BJ (cell line): ENCODE data around the gene TMC4. TPM values are rescaled to one million over a fixed set of nuclear protein-coding genes. Genes with fewer than 3 reads are reported as not detected.

Experiments
- CTCF ChIA-PET: fragments of 350-600 bp; formaldehyde crosslinking; extraction: SDS; loops from one replicate; lab custom pipeline; 2021; ENCODE audit warnings: antibody characterized with exemption, inconsistent platforms; lab: Yijun Ruan, JAX
- POLR2A ChIA-PET: fragments of 300-600 bp; sonication (Branson Sonifier 250); formaldehyde crosslinking; extraction: SDS; loops from one replicate; lab custom pipeline; 2021; ENCODE audit warnings: antibody characterized with exemption; lab: Charles Lee
- DNase-seq: peaks from one replicate; pipeline ENCODE4 v3.0.0-alpha.2; 2011; ENCODE audit warnings: low read depth
- H3K27me3 ChIP-seq: 2 replicates; pipeline ENCODE4 v1.6.0; 2011; ENCODE audit warnings: low read length; ENCODE audit not compliant: control insufficient read depth, insufficient read depth
- H3K36me3 ChIP-seq: 2 replicates; pipeline ENCODE4 v1.5.1; 2011; ENCODE audit warnings: low read length; ENCODE audit not compliant: control insufficient read depth, insufficient read depth
- H3K4me3 ChIP-seq: 2 replicates; pipeline ENCODE4 v1.5.1; 2011; ENCODE audit warnings: low read depth, mild to moderate bottlenecking, control low read depth, low read length
- polyA plus RNA-seq: library from polyadenylated mRNA; depleted of rRNA; stranded (reverse); fragments of >200 nt; gene quantifications from 2 replicates; pipeline ENCODE4 v1.2.3, GENCODE V29; 2011
- TF ChIP-seq, protein P1 (sequence below): IDR thresholded peaks from 2 replicates; pipeline ENCODE4 v1.5.1; 2011; ENCODE audit warnings: low read depth, mild to moderate bottlenecking, control low read depth, inconsistent platforms, low read length, moderate library complexity; ENCODE audit not compliant: insufficient read depth

The TMC4 gene
- polyA plus RNA-seq, 1 experiment, result 0.55 TPM

DNA sequence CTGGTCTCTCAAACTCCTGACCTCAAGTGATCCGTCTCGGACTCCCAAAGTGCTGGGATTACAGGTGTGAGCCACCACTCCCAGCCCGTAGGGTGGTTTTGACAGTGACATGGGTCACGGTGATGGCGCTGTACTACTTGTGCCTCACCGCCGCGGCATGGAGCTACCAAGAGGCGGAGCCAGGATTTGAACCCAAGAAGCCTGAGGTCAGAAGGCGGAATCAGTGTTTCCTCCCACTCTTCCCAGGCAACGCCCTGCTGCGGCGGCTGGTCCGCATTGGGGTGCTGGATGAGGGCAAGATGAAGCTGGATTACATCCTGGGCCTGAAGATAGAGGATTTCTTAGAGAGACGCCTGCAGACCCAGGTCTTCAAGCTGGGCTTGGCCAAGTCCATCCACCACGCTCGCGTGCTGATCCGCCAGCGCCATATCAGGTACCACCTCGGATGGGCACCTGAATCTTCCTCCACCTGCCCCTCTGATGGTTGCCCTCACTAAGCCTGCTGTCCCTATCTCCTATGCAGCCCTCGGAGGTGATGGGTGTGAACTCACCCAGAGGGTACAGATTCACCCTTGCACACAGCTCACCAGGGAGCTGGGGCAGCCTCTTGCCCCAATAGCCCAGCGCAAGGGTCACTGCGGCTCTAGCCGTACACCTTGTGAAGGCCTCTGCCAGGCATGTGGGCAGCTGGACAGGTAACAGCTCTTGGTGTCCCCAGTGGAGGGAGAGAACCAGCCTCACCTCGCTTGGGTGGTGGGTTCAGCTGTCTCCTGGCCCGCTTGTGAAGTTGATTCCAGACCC is 33.3 kb upstream of the TMC4 start:
- TF ChIP-seq, protein P1, sequence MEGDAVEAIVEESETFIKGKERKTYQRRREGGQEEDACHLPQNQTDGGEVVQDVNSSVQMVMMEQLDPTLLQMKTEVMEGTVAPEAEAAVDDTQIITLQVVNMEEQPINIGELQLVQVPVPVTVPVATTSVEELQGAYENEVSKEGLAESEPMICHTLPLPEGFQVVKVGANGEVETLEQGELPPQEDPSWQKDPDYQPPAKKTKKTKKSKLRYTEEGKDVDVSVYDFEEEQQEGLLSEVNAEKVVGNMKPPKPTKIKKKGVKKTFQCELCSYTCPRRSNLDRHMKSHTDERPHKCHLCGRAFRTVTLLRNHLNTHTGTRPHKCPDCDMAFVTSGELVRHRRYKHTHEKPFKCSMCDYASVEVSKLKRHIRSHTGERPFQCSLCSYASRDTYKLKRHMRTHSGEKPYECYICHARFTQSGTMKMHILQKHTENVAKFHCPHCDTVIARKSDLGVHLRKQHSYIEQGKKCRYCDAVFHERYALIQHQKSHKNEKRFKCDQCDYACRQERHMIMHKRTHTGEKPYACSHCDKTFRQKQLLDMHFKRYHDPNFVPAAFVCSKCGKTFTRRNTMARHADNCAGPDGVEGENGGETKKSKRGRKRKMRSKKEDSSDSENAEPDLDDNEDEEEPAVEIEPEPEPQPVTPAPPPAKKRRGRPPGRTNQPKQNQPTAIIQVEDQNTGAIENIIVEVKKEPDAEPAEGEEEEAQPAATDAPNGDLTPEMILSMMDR, result no peak
- Histone ChIP-seq H3K36me3 (peaks cover 34% of the 10 kb centered on the region), H3K27me3 (no peaks in the 10 kb centered on the region), H3K4me3 (no peak overlapping the region)
- CTCF ChIA-PET, result interaction anchor here (1.2 kb wide), 1 partner anchor 10 kb away, joined by 5 read pairs; no protein-coding TSS in a partner anchor
- POLR2A ChIA-PET, result no interaction called here
- DNase-seq, result no peak

- no peaks in the 10 kb centered on the region for H3K27me3 ChIP-seq
- H3K4me3 ChIP-seq, result no peak overlapping the region
- H3K36me3 ChIP-seq, result peaks cover 35% of the 10 kb centered on the region
- CTCF ChIA-PET, result interaction anchor here (0.8 kb wide), 1 partner anchor 9 kb away, joined by 3 read pairs; no protein-coding TSS in a partner anchor
- TF ChIP-seq, protein P1, result no peak
- no peak for DNase-seq
- POLR2A ChIA-PET, result interaction anchor here (0.5 kb wide), 1 partner anchor 14 kb away, joined by 3 read pairs; the partner anchor contains the start of gene TSEN34
These were observed 32.0 kb upstream of the TMC4 start for GRCh38 chr19:54204767-54205468.

DNA sequence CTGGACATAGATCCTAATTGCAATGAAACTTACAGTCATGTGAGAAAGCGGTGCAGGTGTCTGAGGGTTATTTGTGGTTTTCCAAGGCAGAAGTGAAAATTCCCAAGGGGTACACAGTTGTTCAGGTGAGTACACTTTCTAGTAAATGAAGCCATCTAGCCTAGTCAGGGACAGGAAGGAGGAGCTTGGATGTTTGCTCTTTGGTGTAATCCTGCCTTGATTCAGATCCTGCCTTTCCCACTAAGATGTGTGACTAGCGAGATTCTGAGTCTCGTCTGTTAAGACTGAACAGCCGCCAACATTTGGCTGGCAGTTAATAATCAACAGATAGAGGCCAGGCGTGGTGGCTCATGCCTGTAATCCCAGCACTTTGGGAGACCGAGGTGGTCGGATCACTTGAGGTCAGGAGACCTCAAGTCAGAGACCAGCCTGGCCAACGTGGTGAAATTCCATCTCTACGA is 30.2 kb upstream of the TMC4 start:
- TF ChIP-seq, protein P1, result no peak
- ChIA-PET CTCF (no interaction called here), POLR2A (interaction anchor here (1.0 kb wide), 1 partner anchor 14 kb away, joined by 5 read pairs; the partner anchor contains the start of gene MBOAT7)
- H3K4me3 ChIP-seq, result no peak overlapping the region
- DNase-seq, result no peak
- no peaks in the 10 kb centered on the region for H3K27me3 ChIP-seq
- H3K36me3 ChIP-seq, result peaks cover 30% of the 10 kb centered on the region

DNA sequence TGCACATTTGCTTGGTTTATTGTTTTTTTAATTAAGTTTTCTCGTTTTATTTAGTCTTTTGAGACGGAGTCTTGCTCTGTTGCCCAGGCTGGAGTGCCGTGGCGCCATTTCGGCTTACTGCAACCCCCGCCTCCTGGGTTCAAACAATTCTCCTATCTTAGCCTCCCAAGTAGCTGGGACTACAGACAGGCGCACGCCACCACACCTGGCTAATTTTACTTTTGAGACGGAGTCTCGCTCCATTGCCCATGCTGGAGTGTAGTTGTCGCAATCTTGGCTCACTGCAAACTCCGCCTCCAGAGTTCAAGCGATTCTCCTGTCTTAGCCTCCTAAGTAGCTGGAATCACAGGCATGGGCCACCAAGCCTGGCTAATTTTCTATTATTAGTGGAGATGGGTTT is 29.0 kb upstream of the TMC4 start:
- H3K4me3 ChIP-seq, result peak overlapping the region; percentile 68
- POLR2A ChIA-PET, result interaction anchor here (1.0 kb wide), 1 partner anchor 13 kb away, joined by 5 read pairs; the partner anchor contains the start of gene MBOAT7
- no peak for DNase-seq
- TF ChIP-seq, protein P1, result no peak
- H3K36me3 ChIP-seq, result peaks cover 28% of the 10 kb centered on the region
- CTCF ChIA-PET, result interaction anchor here (0.7 kb wide), 1 partner anchor 31 kb away, joined by 3 read pairs; no protein-coding TSS in a partner anchor
- no peaks in the 10 kb centered on the region for H3K27me3 ChIP-seq

GRCh38 chr19:54201172-54201701 is 28.3 kb upstream of the TMC4 start:
- Histone ChIP-seq H3K27me3 (no peaks in the 10 kb centered on the region), H3K4me3 (peak overlapping the region; percentile 68), H3K36me3 (peaks cover 22% of the 10 kb centered on the region)
- no peak for DNase-seq
- CTCF ChIA-PET, result no interaction called here
- POLR2A ChIA-PET, result interaction anchor here (0.6 to 1.4 kb wide), 5 partner anchors 9 to 333 kb away, joined by 3 to 7 read pairs (median 3); partner anchors contain the start of genes MBOAT7 and TSEN34
- TF ChIP-seq, protein P1, result no peak
